ENCODE measurements around the gene PNPT1. TPM values are rescaled to one million over a fixed set of nuclear protein-coding genes. Genes with fewer than 3 reads are reported as not detected.

PNPT1 gene
- total and polyA plus RNA-seq, 2 of the 4 experiments (the other 2 are of a cell fraction), result 11.2 to 14.3 TPM

DNA sequence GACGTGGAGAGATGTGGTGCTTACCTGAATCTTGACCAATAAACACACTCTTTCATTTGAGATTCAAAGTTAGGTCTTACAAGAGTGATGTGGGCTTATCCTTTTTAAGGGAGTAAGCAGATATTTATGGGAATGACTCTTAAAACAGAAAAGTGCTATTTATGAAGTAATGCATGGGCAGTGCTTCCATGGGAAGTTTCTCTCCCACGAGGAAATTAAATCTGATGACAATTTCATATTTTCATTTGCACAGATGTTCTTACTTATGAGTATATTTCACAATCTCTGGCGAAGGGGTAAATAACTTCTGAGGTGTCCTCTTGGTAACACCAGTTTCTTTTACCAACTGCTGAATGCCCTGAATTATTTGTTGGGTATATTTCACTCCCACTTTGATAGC lies 21.0 kb downstream of the PNPT1 start:
- DNase-seq (no peak), ATAC-seq (ENCODE audit: low read depth) (no peak)
- in situ Hi-C loops (cut with MboI; ENCODE audit: low sequenced_read_pairs), result no loop called here
- H3K14ac ChIP-seq (replicated peaks; ENCODE audit: low read depth, low read length), result no peak overlapping the region
- no CpG with 5 or more reads among the region's 3 CpGs for WGBS, 2 experiments (ENCODE audit: extremely low coverage in 2 of 2, insufficient read length in 1 of 2)
- H2BK120ac ChIP-seq (ENCODE audit: low read depth, low read length), result no peak overlapping the region
- no peak overlapping the region for H4K8ac ChIP-seq (ENCODE audit: low read depth in 2 of 2, low read length in 2 of 2)
- H3K23ac ChIP-seq (ENCODE audit: low read depth, low read length), result no peak overlapping the region
- H2AK5ac ChIP-seq (ENCODE audit: low read depth, low read length), result no peak overlapping the region
- no peaks in the 10 kb centered on the region for H3K9me3 ChIP-seq (ENCODE audit: control insufficient read depth, insufficient read depth, low read length)
- H3K4me2 ChIP-seq (ENCODE audit: low read depth, low read length), result no peak overlapping the region
- no peak overlapping the region for H2BK15ac ChIP-seq (ENCODE audit: low read depth, low read length)
- no peak overlapping the region for H4K5ac ChIP-seq (ENCODE audit: low read depth, low read length)
- dilution Hi-C loops (cut with HindIII; ENCODE audit: low sequenced_read_pairs, unreplicated experiment), result no loop called here
- no peaks in the 10 kb centered on the region; the same call in 1 of the 2 replicates for H3K9me1 ChIP-seq (ENCODE audit: insufficient read depth, low read length)
- no peak overlapping the region for H2AK9ac ChIP-seq (replicated peaks; ENCODE audit: low read depth, low read length, poor library complexity)
- H4K20me1 ChIP-seq (ENCODE audit: insufficient read depth, low read length), result no peaks in the 10 kb centered on the region
- H3K79me1 ChIP-seq (ENCODE audit: low read depth in 1 of 2, low read length in 2 of 2), result no peaks in the 10 kb centered on the region
- no peak overlapping the region for H4K91ac ChIP-seq (ENCODE audit: insufficient read depth, low read depth, low read length)
- no peak overlapping the region for H3K4me3 ChIP-seq (ENCODE audit: insufficient read depth, low read depth, low read length)
- no peaks in the 10 kb centered on the region for H3K27me3 ChIP-seq (ENCODE audit: control insufficient read depth, insufficient read depth, low read length)
- no peak overlapping the region for H2AFZ ChIP-seq (replicated peaks; ENCODE audit: low read length, poor library complexity)
- no TSS peak for BruUV-seq (replicated peaks)
- peaks cover 13% of the 10 kb centered on the region for H3K36me3 ChIP-seq (ENCODE audit: control insufficient read depth, insufficient read depth, low read length)
- POLR2A ChIA-PET (ENCODE audit: unreplicated experiment), result no interaction called here
- CTCF ChIA-PET, result interaction anchor here (0.6 kb wide), 2 partner anchors 15 to 40 kb away, joined by 3 to 4 read pairs; no protein-coding TSS in a partner anchor
- 0 out of 2 replicates have a peak, but pooled peaks have one; percentile 5 for TF ChIP-seq CEBPB (IDR thresholded peaks at IDR 0.05; ENCODE audit: low read depth, low read length)
- TF ChIP-seq RCOR1 (IDR thresholded peaks at IDR 0.05; ENCODE audit: insufficient replicate concordance, low read length), result no peak
- H3K4me1 ChIP-seq (ENCODE audit: control insufficient read depth, insufficient read depth, low read length), result no peaks in the 10 kb centered on the region
- H3K56ac ChIP-seq (ENCODE audit: extremely low read depth, insufficient read depth, low read length), result no peak overlapping the region
- no peak overlapping the region for H3K4ac ChIP-seq (ENCODE audit: low read depth, low read length)
- intact Hi-C loops (cut with micrococcal nuclease), result no loop called here
- H3K9ac ChIP-seq (ENCODE audit: low read depth, low read length), result no peak overlapping the region
- H2BK5ac ChIP-seq (ENCODE audit: low read depth, low read length, poor library complexity, severe bottlenecking), result no peak overlapping the region
- no peak overlapping the region for H3K27ac ChIP-seq (ENCODE audit: insufficient read depth, low read length)
- no peak overlapping the region for H2BK20ac ChIP-seq (ENCODE audit: low read depth, low read length)
- no peak overlapping the region for H3K18ac ChIP-seq (ENCODE audit: low read depth, low read length)

Measured in IMR-90 (cell line).